Measurements from ENCODE around the gene ACTL6B.
A peak's percentile ranks its signal among the peaks of the same experiment; 100 is the strongest.
"Not testable (repeated sequence)": the region's sequence is repeated elsewhere in the genome, so short reads cannot be mapped to it uniquely, and the experiment has no call there.

The ACTL6B gene

DNA sequence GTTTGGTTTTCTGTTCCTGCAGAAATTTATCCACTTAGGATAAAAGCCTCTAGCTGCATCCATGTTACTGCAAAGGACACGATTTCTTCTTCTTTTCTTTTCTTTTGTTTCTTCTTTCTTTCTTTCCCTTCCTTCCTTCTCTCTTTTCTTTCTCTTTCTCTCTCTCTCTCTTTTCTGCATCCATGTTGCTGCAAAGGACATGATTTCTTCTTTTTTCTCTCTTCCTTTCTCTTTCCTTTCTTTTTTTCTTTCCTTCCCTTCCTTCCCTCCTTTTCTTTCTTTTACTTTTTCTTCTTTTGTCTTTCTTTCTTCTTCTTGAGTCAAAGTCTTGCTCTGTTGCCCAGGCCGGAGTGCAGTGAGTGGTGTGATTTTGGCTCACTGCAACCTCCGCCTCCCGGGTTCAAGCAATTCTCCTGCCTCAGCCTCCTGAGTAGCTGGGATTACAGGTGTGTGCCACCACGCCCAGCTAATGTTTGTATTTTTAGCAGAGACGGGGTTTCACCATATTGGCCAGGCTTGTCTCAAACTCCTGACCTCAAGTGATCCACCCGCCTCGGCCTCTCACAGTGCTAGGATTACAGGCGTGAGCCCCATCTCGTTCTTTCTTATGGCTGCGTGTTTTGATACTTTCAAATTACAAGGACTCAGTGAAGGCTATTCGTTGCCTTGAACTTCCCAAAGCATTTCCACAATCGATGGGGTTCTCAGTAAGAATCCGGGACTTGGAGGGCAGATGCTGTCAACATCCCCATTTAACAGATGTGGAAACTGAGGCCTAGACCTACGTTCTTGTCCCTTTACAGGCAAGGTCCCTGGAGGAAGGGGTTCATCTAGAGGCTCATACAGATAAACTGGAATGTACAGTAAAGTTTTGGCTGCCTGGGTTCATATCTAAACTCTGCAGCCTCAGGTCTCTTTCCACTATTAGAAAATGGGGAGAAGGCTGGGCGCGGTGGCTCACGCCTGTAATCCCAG lies 15.4 kb upstream of the ACTL6B start:
- DNase-seq: no peak

DNA sequence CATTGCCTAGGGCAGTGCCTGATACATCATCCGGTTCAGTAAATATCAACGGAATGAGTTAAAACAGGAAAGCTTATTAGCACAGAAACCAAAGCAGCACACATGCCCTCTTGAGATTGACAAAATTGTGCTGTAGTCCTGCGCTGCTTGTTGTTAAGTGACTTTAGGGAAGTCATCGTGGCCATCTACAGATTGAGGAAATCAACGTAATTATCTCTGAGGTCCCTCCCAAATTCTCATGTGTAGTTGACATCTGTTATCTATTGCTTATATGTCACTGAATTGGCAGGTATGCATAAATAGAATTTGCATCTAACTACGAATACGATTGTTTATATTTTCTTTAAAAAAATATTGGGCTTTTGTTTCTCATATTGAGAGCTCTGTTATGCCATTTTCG lies 13.8 kb upstream of the ACTL6B start:
- DNase-seq: no peak

DNA sequence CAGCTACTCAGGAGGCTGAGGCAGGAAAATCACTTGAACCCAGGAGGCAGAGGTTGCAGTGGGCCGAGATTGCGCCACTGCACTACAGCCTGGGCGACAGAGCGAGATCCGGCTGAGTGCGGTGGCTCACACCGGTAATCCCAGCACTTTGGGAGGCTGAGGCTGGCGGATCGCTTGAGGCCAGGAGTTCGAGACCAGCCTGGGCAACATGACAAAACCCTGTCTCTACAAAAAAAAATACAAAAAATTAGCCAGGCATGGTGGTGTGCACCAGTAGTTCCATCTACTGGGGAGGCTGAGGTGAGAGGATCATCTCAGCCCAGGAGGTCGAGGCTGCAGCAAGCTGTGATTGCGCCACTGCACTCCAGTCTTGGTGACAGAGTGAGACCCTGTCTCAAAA lies 12.9 kb upstream of the ACTL6B start:
- DNase-seq: not testable (repeated sequence)

DNA sequence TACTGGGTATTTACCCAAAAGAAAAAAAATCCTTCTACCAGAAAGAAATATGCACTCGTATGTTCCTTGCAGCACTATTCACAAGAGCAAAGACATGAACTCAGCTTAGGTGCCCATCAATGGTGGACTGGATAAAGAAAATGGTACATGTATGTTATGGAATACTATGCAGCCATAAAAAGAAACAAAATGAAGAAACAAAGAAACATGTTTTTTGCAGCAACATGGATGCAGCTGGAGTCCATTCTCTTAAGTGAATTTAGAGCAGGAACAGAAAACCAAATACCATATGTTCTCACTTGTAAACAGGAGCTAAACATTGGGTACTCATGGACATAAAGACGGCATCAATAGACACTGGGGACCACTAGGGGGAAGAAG lies 11.8 kb upstream of the ACTL6B start:
- no peak for DNase-seq

DNA sequence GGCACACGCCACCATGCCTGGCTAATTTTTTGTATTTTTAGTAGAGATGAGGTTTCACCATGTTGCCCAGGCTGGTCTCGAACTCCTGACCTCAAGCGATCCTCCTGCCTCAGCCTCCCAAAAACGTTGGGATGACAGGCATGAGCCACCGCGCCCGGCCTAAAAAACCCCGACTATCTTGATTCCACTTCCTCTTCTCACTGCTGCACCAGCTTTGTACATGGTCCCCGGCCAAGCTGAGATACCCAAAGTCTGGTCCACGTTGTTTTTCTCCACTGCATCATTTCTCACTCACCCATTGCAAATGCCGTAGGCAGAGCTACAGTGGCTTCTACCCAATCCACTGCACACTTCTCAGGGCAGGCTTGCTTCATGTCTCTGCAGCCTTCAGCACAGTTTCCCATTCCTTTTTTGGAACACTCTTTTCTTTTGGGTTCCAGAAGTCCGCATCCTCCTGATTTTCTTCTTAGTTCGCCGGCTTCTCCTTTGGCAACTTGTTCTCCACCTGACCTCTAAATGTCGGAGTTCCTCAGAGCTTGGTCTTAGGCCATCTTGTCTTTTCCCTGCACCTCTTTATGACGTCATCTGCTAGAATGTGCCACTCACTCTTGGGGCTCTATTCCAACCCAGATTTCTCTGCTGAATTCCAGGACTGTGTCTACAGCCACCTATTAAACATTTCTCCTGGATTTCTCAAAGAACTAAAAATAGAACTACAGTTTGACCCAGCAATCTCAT lies 11.3 kb upstream of the ACTL6B start:
- no peak for DNase-seq

DNA sequence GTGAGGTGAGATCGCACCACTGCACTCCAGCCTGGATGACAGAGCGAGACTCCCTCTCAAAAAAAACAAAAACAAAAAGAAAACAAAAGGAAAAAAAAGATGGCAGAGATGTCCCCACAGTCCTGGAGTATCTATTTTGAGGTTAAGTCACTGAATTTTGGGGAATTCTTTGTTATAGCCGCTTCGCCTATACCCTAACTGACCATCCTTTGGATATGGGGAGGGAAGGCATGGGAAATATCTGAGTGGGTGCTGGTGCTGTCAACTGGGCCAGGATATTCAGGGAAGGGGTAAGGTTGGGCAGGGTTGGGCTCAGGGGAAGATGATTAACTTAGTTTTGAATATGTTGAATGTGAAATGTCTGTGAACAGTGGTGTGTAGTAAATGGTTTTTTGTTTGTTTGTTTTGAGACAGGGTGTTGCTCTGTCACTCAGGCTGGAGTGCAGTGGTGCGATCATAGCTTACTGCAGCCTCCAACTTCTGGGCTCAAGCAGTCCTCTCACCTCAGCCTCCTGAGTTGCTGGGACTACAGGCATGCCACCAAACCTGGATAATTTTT lies 9.0 kb upstream of the ACTL6B start:
- no peak for DNase-seq

DNA sequence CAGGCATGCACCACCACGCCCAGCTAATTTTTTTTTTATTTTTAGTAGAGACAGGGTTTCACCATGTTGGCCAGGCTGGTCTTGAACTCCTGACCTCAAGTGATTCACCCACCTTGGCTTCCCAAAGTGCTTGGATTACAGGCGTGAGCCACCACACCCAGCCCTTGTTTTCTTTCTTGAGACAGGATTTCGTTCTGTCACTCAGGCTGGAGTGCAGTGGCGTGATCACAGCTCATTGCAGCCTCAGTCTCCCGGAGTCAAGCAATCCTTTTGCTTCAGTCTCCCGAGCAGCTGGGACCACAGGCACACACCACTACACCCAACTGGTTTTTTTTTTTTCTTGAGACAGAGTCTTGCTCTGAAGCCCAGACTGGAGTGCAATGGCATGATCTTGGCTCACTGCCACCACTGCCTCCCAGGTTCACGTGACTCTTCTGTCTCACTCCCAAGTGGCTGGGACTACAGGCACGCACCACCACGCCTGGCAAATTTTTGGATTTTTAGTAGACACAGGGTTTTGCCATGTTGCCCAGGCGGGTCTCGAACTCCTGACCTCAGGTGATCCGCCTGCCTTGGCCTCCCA lies 6.0 kb upstream of the ACTL6B start:
- not testable (repeated sequence) for DNase-seq

DNA sequence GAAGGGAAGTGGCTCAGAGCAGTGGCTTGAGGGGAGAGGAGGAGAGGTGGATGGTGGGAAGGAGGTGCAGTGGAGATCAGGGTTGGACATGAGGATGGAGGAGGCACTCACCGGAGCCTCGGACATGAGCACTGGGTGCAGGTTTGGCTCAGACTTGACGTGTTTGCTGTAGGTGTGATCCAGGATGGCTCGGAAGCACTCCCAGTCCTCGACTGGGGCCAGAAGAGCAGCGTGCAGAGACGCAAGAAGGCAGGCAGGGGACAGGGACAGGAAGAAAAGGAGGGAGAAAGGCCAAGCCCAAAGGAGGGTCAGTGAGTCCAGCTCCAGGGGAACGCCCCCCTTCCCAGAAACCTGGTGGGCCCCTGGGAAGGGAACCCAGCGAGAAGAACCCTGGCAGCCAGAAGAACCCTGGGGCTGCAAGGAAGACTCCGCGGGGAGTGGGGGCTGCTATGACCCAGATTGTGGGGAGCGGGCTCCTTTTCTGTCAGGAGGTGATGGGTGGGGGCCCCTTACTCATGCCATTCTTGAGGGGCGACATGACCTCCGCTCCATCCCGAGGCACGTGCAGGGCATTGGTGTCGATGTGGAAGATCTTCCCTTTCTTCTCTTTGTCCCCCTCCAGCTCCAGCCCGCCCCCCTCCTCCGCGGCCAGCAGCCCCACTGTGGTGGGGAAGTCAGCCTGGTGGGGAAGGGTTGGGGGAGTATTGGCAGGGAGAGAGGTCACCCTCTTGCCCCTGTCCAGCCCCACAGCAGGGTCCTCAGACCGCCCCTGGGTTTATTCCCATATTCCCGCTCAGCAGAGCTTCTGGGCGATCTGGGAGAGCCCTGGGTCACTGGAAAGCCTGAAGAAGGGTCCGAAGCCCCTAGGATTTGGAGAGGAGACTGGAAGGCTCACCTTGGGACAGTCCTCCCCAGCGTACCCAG lies 1.1 kb downstream of the ACTL6B start:
- no peak for DNase-seq

DNA sequence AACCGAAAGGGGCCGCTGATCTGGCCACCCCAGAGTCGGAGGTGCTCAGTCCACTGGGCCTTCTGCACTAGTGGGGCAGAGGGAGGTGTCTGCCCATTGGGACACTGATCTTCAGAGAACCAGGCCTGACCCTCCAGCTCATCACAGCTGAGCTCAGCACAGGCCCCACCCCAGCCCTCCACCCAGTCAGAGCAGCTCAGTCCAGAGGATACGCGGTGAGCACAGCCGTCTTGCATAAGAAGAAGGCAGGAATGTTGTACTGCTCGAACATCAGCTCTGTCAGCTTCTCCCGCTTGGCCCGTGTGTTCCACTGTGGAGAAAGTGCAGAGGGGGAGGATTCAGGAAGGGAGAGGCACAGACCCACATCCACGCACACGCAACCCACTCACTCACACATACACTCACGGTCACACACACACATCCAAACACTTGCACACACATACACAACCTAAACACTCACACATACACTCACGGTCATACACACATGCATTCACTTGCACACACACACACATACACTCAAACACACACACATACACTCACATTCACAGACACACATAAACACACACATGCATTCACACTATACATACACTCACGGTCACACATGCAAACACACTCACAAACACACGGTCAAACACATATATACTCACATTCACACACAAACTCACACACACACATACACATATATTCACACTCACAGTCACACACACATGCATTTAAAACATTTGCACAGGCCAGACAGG lies 6.3 kb downstream of the ACTL6B start:
- no peak for DNase-seq

DNA sequence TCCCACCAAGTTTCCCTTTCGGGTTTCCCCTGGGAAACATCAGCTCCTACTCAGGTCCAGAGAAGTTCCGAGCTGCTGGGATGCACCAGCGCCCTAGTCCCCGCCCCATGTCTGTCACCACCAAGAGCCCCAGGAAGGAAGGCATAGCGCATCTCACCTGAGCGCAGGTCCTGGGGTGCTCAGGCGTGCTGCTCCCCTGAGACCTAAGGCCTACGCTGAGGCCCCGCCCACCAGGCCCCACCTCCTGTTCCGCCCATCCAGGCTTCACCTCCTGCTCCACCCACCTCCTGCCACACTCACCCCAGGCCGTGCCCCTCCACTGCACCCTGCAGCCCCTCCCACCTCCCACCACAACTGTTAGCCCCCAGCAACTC lies 13.7 kb downstream of the ACTL6B start:
- DNase-seq: peak; percentile 29

DNA sequence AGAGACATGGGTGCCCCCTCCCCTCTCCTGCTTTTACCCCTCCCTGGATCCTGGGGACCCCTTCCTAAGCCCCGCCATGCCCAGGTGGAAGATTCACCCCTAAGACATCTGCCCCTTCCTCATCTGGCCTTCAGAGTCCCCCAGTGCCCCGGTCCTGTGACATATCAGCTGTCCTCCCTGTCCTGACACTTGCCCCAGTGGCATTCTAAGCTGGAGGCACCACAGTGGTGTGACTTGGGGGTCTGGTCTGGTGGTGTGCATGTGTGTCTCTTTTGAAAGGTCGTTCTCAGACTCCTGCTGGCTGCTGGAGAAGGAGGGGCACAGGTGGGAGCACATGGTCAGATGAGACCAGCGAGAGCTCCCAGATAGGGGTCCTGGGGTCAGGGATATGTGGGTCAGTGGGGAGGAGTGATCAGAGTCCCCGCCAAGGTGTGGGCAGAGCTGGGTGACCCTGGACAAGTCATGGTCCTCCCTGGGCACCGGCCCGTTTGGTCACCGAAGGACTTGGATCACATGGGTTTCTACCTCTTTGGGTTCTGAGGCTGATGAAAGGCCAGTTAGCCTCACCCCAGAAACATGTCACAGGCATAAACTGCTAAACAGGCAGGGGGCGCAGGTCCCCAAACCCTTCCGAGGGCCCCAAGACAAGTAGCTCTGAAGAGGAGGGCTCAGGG lies 14.3 kb downstream of the ACTL6B start:
- DNase-seq: no peak

DNA sequence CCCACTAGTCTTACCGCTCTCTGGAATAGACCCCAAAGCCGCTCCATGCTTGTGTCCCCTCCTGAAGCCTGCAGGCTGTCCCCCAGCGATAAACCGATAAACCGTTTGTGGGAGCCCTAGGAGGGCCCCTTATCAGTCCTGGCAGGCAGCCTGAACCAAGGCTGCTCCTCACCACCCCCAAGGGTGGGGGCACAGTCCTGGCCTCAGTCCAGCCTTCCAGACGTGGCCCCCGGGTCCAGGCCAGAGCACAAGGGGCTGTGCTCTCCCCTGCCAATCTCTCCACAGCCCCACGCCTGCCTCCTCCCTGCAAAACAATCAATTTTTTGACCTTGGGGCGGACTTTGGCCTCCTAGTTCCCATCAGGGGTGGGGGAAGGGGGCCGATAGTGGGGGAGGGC lies 14.8 kb downstream of the ACTL6B start, which contains the start of gene TFR2:
TFR2 (minus strand) TSS at position 90 of the 397 bp plus-strand sequence; CDS start at position 47, 43 bp downstream.
- no peak for DNase-seq

DNA sequence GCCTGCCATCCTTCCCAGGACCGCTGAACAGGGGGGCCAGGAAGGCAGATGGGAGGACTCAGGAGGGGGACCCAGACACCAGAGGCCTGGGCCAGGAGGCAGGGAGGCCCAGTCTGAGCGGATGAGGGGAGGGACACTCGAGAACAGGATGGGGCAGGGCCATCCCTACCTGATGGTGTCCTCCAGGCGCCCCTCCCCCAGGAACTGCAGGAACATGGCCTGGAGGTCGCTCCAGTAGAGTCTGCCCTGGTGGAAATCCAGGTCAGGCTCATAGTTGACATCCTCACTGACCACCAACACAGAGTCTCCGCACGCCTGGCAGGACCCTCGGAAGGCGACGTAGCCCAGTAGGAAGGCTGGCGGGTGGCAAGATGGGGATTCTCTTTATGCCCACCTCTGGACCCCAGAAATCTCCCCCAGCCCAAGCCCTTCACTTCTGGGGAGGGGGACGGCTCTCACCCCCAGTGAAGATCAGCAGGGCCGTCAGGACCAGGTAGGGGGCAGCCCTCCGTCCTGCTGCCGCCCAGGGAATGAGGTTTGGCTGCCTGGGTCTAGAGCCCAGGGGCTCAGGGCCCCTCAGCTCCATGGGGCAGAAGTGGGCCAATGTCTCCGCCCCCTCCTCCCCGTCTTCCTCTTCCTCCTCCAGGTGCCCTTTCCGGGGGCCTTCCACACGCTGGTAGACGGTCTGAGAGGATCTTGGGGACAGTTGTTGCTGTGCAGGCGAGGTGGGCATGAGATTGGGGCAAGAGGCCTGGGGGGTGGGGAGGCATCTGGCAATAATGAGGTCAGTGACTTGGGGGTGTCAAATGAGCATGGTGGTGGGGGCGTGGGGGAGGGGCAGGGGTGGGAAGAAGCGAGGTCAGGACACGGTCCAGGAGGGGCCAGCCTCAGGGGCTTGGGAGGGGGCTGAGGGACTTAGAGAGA lies 15.5 kb downstream of the ACTL6B start:
- no peak for DNase-seq

DNA sequence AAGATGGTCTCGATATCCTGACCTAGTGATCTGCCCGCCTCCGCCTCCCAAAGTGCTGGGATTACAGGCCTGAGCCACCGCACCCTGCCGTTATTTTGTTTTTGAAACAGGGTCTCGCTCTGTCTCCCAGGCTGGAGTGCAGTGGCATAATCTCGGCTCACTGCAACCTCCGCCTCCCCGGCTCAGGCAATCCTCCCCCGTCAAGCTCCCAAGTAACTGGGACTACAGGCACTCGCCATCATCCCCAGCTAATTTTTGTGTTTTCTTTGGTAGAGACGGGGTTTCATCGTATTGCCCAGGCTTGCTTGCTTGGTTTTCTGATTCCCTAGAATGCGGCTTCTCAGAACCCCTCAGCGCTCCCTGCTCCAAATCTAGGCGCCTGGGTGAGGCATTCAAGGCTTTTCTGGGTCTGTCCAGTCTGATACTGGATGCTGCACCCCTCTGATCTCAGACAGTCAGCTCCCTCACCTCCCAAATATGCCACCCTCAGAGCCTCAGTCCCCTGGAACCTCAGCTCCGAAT lies 16.2 kb downstream of the ACTL6B start:
- DNase-seq: no peak

DNA sequence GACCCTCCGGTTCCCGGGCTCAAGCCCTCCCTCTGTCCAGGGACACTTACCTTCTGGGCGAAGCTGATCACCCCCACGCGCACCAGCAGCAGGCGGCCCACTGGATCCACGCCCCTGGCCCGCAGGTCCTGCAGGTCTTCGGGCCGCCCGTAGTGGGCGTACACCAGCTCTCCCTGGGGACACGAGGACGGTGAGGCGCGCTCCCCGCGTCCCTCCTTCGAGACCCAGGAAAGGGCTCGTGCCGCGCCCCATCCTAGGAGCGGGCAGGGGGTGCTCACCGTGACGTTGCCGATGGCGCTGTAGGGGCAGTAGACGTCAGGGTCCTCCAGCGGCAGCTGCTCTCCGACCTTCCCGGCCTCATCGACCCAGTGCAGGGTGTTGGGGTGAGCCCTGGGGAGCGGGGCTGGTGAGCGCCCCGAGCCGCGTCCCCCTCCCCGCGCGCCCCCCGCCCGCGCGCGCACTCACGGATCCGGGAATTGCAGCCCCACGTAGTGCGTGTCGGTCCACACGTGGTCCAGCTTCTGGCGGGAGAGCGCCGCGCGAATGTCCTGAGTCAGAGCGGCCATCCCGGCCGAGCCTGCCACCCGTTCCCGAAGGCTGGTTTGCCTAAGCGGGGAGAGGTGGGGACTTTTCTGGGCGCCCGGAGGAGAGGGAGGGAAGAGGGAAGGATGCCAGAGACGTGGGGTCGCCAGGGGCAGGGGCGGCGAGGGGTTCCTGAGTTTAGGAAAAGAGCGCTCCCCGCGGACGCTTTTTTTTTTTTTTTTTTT lies 23.1 kb downstream of the ACTL6B start:
- DNase-seq: peak; percentile 67

DNA sequence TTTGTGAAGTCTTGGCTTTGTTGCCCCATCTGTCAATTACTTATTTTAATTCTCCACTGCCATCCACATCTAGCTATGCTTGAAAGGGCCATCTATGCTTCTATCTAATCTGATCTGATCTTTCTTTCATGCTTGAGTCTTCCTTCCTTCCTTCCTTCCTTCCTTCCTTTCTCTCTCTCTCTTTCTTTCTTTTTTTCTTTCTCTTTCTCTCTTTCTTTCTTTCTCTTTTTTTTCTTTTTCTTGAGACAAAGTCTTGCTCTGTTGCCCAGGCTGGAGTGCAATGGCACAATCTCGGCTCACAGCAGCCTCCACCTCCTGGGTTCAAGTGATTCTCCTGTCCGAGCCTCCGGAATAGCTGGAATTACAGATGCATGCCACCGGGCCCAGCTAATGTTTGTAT lies 26.2 kb downstream of the ACTL6B start:
- DNase-seq: no peak

DNA sequence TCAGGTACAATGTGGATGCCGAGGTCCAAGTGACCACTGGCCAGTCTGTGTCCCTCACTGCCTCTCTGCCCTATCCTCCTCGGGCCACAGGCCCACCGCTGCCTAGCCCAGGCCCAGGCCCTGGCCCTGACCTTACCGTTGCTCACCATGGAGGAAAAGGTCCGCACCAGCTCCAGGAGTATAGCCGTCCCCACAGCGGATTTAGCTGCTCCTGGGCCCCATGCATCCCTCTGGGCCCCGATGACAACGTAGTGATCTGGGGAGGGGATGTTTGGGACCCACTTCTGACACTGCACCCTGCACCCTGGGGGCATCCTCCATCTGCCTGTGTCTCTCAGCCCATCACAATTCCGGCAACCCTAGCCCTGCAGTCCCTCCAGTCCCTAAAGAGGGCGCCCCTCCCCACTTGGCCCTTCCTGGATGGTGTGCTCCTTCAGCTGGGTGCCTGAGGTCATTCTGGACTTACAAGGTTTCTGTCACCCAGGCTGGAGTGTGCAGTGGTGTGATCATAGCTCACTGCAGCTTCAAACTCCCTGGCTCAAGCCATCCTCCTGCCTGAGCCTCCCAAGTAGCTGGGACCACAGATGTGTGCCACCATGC lies 27.0 kb downstream of the ACTL6B start:
- DNase-seq: no peak

DNA sequence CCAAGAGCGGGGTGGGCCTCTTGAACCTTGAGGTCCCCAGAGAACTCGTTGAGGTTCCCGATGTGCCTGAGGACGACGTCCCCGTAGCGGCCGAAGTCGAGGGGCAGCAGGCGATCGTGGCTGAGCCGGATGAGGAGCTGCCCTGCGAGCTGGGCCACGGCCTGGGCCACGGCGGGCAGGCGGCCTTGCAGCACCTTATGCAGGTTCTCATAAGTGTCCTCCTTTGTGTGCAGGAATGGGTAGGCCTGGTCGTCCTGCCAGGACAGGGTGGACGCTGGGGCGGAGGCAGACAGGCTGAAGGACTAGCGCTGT lies 29.1 kb downstream of the ACTL6B start:
- DNase-seq: no peak

All from activated T-cell treated with anti-CD3 and anti-CD28 coated beads, Interleukin-2, amount 50 U/mL, for 1 hour (primary cell).